ENCODE data around the gene MYORG. TPM values are rescaled to one million over a fixed set of nuclear protein-coding genes. Genes with fewer than 3 reads are reported as not detected.

Gene MYORG
- total RNA-seq, 1 experiment from 2014 or later, result 2.4 TPM

- no peaks in the 10 kb centered on the region for H3K27me3 Mint-ChIP-seq (ENCODE audit: insufficient read depth, unreplicated experiment)
These were observed 42.9 kb downstream of the MYORG start for GRCh38 chr9:34333836-34334235.

GRCh38 chr9:34332076-34332964, 44.4 kb downstream of the MYORG start:
- H3K9me3 Mint-ChIP-seq (ENCODE audit: unreplicated experiment), result no peaks in the 10 kb centered on the region
- no TSS peak for BruUV-seq (replicated peaks)
- DNase-seq (ENCODE audit: unreplicated experiment), result peak; percentile 56
- no peaks in the 10 kb centered on the region for H3K27me3 Mint-ChIP-seq (ENCODE audit: insufficient read depth, unreplicated experiment)
- peak; percentile 47 for TF ChIP-seq CTCF (IDR thresholded peaks at IDR 0.05; ENCODE audit: unreplicated experiment)
- H3K4me3 Mint-ChIP-seq (ENCODE audit: unreplicated experiment), result no peak overlapping the region
- H3K4me1 Mint-ChIP-seq (ENCODE audit: insufficient read depth, unreplicated experiment), result peaks cover 23% of the 10 kb centered on the region
- intact Hi-C loops (cut with micrococcal nuclease), result loop anchor here (1.0 kb wide), 2 partner anchors 45 to 168 kb away; no protein-coding TSS in a partner anchor
- ChIA-PET CTCF (interaction anchor here (0.6 to 8.4 kb wide), 32 partner anchors 9 to 594 kb away, joined by 3 to 198 read pairs (median 3); partner anchors contain the start of gene MYORG), POLR2A (interaction anchor here (0.6 to 7.7 kb wide), 8 partner anchors 13 to 271 kb away, joined by 3 to 77 read pairs (median 4); partner anchors contain the start of gene MYORG)
- no peak overlapping the region for H3K27ac Mint-ChIP-seq (ENCODE audit: low read depth, unreplicated experiment)
- no peaks in the 10 kb centered on the region for H3K36me3 Mint-ChIP-seq (ENCODE audit: insufficient read depth, unreplicated experiment)

More at GRCh38 chr9:34333836-34334235, 42.9 kb downstream of the MYORG start:
- H3K27ac Mint-ChIP-seq (ENCODE audit: low read depth, unreplicated experiment), result no peak overlapping the region
- H3K4me3 Mint-ChIP-seq (ENCODE audit: unreplicated experiment), result no peak overlapping the region
- H3K9me3 Mint-ChIP-seq (ENCODE audit: unreplicated experiment), result no peaks in the 10 kb centered on the region
- ChIA-PET POLR2A (interaction anchor here (1.3 to 7.7 kb wide), 5 partner anchors 10 to 79 kb away, joined by 3 to 77 read pairs (median 5); partner anchors contain the start of gene MYORG), CTCF (interaction anchor here (0.6 to 8.4 kb wide), 11 partner anchors 8 to 270 kb away, joined by 3 to 198 read pairs (median 9); partner anchors contain the start of gene MYORG)
- BruUV-seq (replicated peaks), result no TSS peak
- TF ChIP-seq CTCF (IDR thresholded peaks at IDR 0.05; ENCODE audit: unreplicated experiment), result no peak
- peaks cover 6% of the 10 kb centered on the region for H3K36me3 Mint-ChIP-seq (ENCODE audit: insufficient read depth, unreplicated experiment)
- peaks cover 19% of the 10 kb centered on the region for H3K4me1 Mint-ChIP-seq (ENCODE audit: insufficient read depth, unreplicated experiment)
- intact Hi-C loops (cut with micrococcal nuclease), result no loop called here
- no peak for DNase-seq (ENCODE audit: unreplicated experiment)

DNA sequence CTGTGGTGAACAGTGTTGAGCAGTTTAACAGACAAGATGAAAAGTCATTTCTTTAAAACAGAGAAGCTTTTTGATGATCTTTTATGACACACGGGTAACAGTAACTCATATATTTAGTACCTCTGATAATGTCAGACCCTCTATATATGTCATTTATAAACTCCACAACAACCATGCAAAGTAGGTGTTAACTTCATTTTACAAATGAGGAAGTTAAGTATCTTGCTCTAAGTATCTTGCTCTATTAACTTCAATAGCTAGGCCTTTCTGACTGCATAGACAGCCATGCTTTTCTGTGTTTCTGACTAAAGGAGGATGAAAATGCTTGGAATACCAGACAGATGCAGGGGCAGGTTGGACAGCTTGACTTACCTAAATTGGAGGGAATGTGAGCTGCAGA, 45.5 kb downstream of the MYORG start:
- ChIA-PET POLR2A (interaction anchor here (0.7 to 7.7 kb wide), 9 partner anchors 42 to 749 kb away, joined by 3 to 77 read pairs (median 4); partner anchors contain the start of genes DCAF12, FANCG and MYORG), CTCF (interaction anchor here (0.6 to 8.4 kb wide), 10 partner anchors 21 to 1134 kb away, joined by 3 to 198 read pairs (median 4); partner anchors contain the start of gene MYORG)
- H3K4me1 Mint-ChIP-seq (ENCODE audit: insufficient read depth, unreplicated experiment), result peaks cover 30% of the 10 kb centered on the region
- H3K4me3 Mint-ChIP-seq (ENCODE audit: unreplicated experiment), result no peak overlapping the region
- H3K9me3 Mint-ChIP-seq (ENCODE audit: unreplicated experiment), result no peaks in the 10 kb centered on the region
- H3K27me3 Mint-ChIP-seq (ENCODE audit: insufficient read depth, unreplicated experiment), result no peaks in the 10 kb centered on the region
- intact Hi-C loops (cut with micrococcal nuclease), result no loop called here
- no peaks in the 10 kb centered on the region for H3K36me3 Mint-ChIP-seq (ENCODE audit: insufficient read depth, unreplicated experiment)
- TF ChIP-seq CTCF (IDR thresholded peaks at IDR 0.05; ENCODE audit: unreplicated experiment), result no peak
- no peak for DNase-seq (ENCODE audit: unreplicated experiment)
- H3K27ac Mint-ChIP-seq (ENCODE audit: low read depth, unreplicated experiment), result no peak overlapping the region
- no TSS peak for BruUV-seq (replicated peaks)

Measured in MCF 10A (cell line).